HEK293 (cell line): ENCODE results near the gene TSPO.
A peak's percentile ranks its signal among the peaks of the same experiment; 100 is the strongest.

Source experiments
- AEBP2 ChIP-seq: fragments of 450-650 bp; formaldehyde crosslinking; IDR thresholded peaks from 2 replicates; pipeline ENCODE4 v1.5.1; 2016; ENCODE audit warnings: missing biosample characterization, missing genetic modification characterization, borderline replicate concordance
- BCL6B ChIP-seq: fragments of 450-650 bp; formaldehyde crosslinking; IDR thresholded peaks from 2 replicates; pipeline ENCODE4 v1.5.1; 2017; ENCODE audit warnings: missing biosample characterization, missing genetic modification characterization
- EGR2 ChIP-seq: fragments of 450-650 bp; formaldehyde crosslinking; IDR thresholded peaks from 2 replicates; pipeline ENCODE4 v1.5.1; 2016; ENCODE audit warnings: low read depth, missing biosample characterization, missing genetic modification characterization
- GFI1B ChIP-seq: fragments of 450-650 bp; formaldehyde crosslinking; IDR thresholded peaks from 2 replicates; pipeline ENCODE4 v1.5.1; 2016; ENCODE audit warnings: missing biosample characterization, missing genetic modification characterization
- INSM2 ChIP-seq: fragments of 450-650 bp; formaldehyde crosslinking; IDR thresholded peaks from 2 replicates; pipeline ENCODE4 v1.5.1; 2016; ENCODE audit warnings: missing biosample characterization, missing genetic modification characterization
- KLF16 ChIP-seq: fragments of 450-650 bp; formaldehyde crosslinking; IDR thresholded peaks from 2 replicates; pipeline ENCODE4 v1.5.1; 2017; ENCODE audit warnings: missing biosample characterization, missing genetic modification characterization
- KLF17 ChIP-seq: fragments of 450-650 bp; formaldehyde crosslinking; IDR thresholded peaks from 2 replicates; pipeline ENCODE4 v1.5.1; 2016; ENCODE audit warnings: missing biosample characterization, missing genetic modification characterization
- OVOL3 ChIP-seq: fragments of 450-650 bp; formaldehyde crosslinking; IDR thresholded peaks from 2 replicates; pipeline ENCODE4 v1.5.1; 2016; ENCODE audit warnings: missing biosample characterization, missing genetic modification characterization
- PRDM2 ChIP-seq: fragments of 450-650 bp; formaldehyde crosslinking; IDR thresholded peaks from 2 replicates; pipeline ENCODE4 v1.5.1; 2016; ENCODE audit warnings: missing biosample characterization, missing genetic modification characterization, borderline replicate concordance
- REST ChIP-seq: fragments of 450-650 bp; formaldehyde crosslinking; IDR thresholded peaks from 2 replicates; pipeline ENCODE4 v1.5.1; 2016; ENCODE audit warnings: missing biosample characterization, missing genetic modification characterization
- ZBTB8A ChIP-seq: fragments of 450-650 bp; formaldehyde crosslinking; IDR thresholded peaks from 2 replicates; pipeline ENCODE4 v1.5.1; 2016; ENCODE audit warnings: missing biosample characterization, missing genetic modification characterization
- ZEB2 ChIP-seq: fragments of 450-650 bp; formaldehyde crosslinking; IDR thresholded peaks from 2 replicates; pipeline ENCODE4 v1.5.1; 2016; ENCODE audit warnings: missing biosample characterization, missing genetic modification characterization
- ZNF140 ChIP-seq: fragments of 450-650 bp; formaldehyde crosslinking; IDR thresholded peaks from 2 replicates; pipeline ENCODE4 v1.5.1; 2016; ENCODE audit warnings: missing biosample characterization, missing genetic modification characterization
- ZNF211 ChIP-seq: fragments of 450-650 bp; formaldehyde crosslinking; IDR thresholded peaks from 2 replicates; pipeline ENCODE4 v1.5.1; 2016; ENCODE audit warnings: low read depth, missing biosample characterization, missing genetic modification characterization
- ZNF266 ChIP-seq: fragments of 450-650 bp; formaldehyde crosslinking; IDR thresholded peaks from 2 replicates; pipeline ENCODE4 v1.5.1; 2016; ENCODE audit warnings: missing biosample characterization, missing genetic modification characterization, low read depth
- ZNF341 ChIP-seq: fragments of 450-650 bp; formaldehyde crosslinking; IDR thresholded peaks from 2 replicates; pipeline ENCODE4; 2016; ENCODE audit warnings: low read depth, missing biosample characterization, missing genetic modification characterization
- ZNF354C ChIP-seq: fragments of 450-650 bp; formaldehyde crosslinking; IDR thresholded peaks from 2 replicates; pipeline ENCODE4 v1.5.1; 2016; ENCODE audit warnings: missing biosample characterization, missing genetic modification characterization, low read depth, borderline replicate concordance
- ZNF416 ChIP-seq: fragments of 450-650 bp; formaldehyde crosslinking; IDR thresholded peaks from 2 replicates; pipeline ENCODE4 v1.5.1; 2016; ENCODE audit warnings: missing biosample characterization, missing genetic modification characterization
- ZNF544 ChIP-seq: fragments of 450-650 bp; formaldehyde crosslinking; IDR thresholded peaks from 2 replicates; pipeline ENCODE4 v1.5.0; 2017; ENCODE audit warnings: missing biosample characterization, missing genetic modification characterization
- ZNF639 ChIP-seq: fragments of 450-650 bp; formaldehyde crosslinking; IDR thresholded peaks from 2 replicates; pipeline ENCODE4 v1.5.1; 2016; ENCODE audit warnings: missing biosample characterization, missing genetic modification characterization
- ZNF830 ChIP-seq: fragments of 450-650 bp; IDR thresholded peaks from 2 replicates; pipeline ENCODE4 v1.5.0; 2018; ENCODE audit warnings: missing biosample characterization, missing genetic modification characterization, low read depth, mild to moderate bottlenecking, moderate library complexity

Gene TSPO

GRCh38 chr22:43159484-43160178 is 8.3 kb downstream of the TSPO start (continued):
- TF ChIP-seq PRDM2 (tag by site-specific recombination) (no peak), GFI1B (tag by site-specific recombination) (no peak), BCL6B (tag by site-specific recombination) (no peak), ZNF354C (no peak), ZNF266 (tag by site-specific recombination) (no peak), EGR2 (tag by site-specific recombination) (no peak), KLF17 (tag by site-specific recombination) (peak; percentile 24; the same call in 1 of the 2 replicates), KLF16 (no peak), ZNF140 (tag by site-specific recombination) (no peak), OVOL3 (tag by site-specific recombination) (no peak), ZNF341 (no peak), ZNF830 (no peak), AEBP2 (tag by site-specific recombination) (no peak), ZNF544 (no peak), ZBTB8A (tag by site-specific recombination) (no peak), ZEB2 (no peak), ZNF416 (tag by site-specific recombination) (no peak), REST (tag by site-specific recombination) (no peak), ZNF211 (tag by site-specific recombination) (no peak), ZNF639 (tag by site-specific recombination) (no peak), INSM2 (tag by site-specific recombination) (0 out of 2 replicates have a peak, but pooled peaks have one; percentile 32)
